D721Med (cell line): Measurements from ENCODE around the gene PRKCA.

Experiments used
- DNase-seq: peaks from one replicate; pipeline ENCODE4 v3.0.0; 2011; ENCODE audit warnings: low spot score; ENCODE audit not compliant: insufficient read length
- FAIRE-seq: peaks from 2 replicates; lab custom pipeline; 2011; peaks lifted over from hg19 to GRCh38; lab: Jason Lieb, UNC
- CTCF ChIP-seq: IDR thresholded peaks from 2 replicates; pipeline ENCODE4 v1.5.1; 2012; ENCODE audit warnings: mild to moderate bottlenecking, control low read depth; ENCODE audit not compliant: insufficient read depth; ENCODE audit errors: missing control alignments

Gene PRKCA

GRCh38 chr17:66302761-66303626, 581 bp downstream of the PRKCA start:
- TF ChIP-seq CTCF, result no peak

GRCh38 chr17:66304304-66305174, 2.1 kb downstream of the PRKCA start:
- FAIRE-seq, result no peak
- no peak for TF ChIP-seq CTCF
- no peak for DNase-seq

More at GRCh38 chr17:66302761-66303626, 581 bp downstream of the PRKCA start:
- FAIRE-seq (no peak), DNase-seq (no peak)

GRCh38 chr17:66306446-66306845, 4.0 kb downstream of the PRKCA start:
- no peak for TF ChIP-seq CTCF
- no peak for FAIRE-seq

GRCh38 chr17:66307257-66307656, 4.8 kb downstream of the PRKCA start:
- DNase-seq (no peak), FAIRE-seq (no peak)
- no peak for TF ChIP-seq CTCF

More at GRCh38 chr17:66306446-66306845, 4.0 kb downstream of the PRKCA start:
- DNase-seq, result no peak

GRCh38 chr17:66308856-66309255, 6.4 kb downstream of the PRKCA start:
- no peak for FAIRE-seq
- no peak for DNase-seq
- TF ChIP-seq CTCF, result no peak

GRCh38 chr17:66309793-66310192, 7.4 kb downstream of the PRKCA start:
- FAIRE-seq (no peak), DNase-seq (no peak)
- TF ChIP-seq CTCF, result no peak
